Neural cell (in vitro differentiated cells): ENCODE results near the gene GPX3.

Source experiments
- CTCF ChIP-seq: fragments of 450-650 bp; IDR thresholded peaks from 2 replicates; pipeline ENCODE4 v1.5.1; 2014; ENCODE audit warnings: antibody characterized with exemption, mild to moderate bottlenecking, moderate library complexity; ENCODE audit not compliant: poor library complexity, severe bottlenecking
- EP300 ChIP-seq: fragments of 450-650 bp; conservative IDR thresholded peaks from 2 replicates; pipeline ENCODE4 v1.6.1; 2014; ENCODE audit warnings: antibody characterized with exemption, mild to moderate bottlenecking, moderate library complexity; ENCODE audit not compliant: poor library complexity, severe bottlenecking
- EZH2 ChIP-seq: fragments of 200-600, 300-800 bp; shearing (Covaris generic), sonication (generic); IDR thresholded peaks from 2 replicates; pipeline ENCODE4 v1.6.1; 2014; ENCODE audit warnings: antibody characterized with exemption, low read length, borderline replicate concordance, mild to moderate bottlenecking; ENCODE audit not compliant: insufficient read depth, poor library complexity, severe bottlenecking
- MXI1 ChIP-seq: fragments of 450-650 bp; conservative IDR thresholded peaks from 2 replicates; pipeline ENCODE4 v1.6.1; 2014; ENCODE audit warnings: antibody characterized with exemption, mild to moderate bottlenecking; ENCODE audit not compliant: poor library complexity, severe bottlenecking
- POLR2AphosphoS5 ChIP-seq: IDR thresholded peaks from 2 replicates; pipeline ENCODE4 v1.6.1; 2012
- REST ChIP-seq: IDR thresholded peaks from 2 replicates; pipeline ENCODE4 v1.6.1; 2012; ENCODE audit warnings: borderline replicate concordance
- TAF1 ChIP-seq: IDR thresholded peaks from 2 replicates; pipeline ENCODE4 v1.6.1; 2012; ENCODE audit warnings: low read depth

- TF ChIP-seq REST, result no peak
- TF ChIP-seq EZH2, result no peak
- TF ChIP-seq CTCF, result no peak
- TF ChIP-seq POLR2AphosphoS5, result no peak
- no peak for TF ChIP-seq EP300
- TF ChIP-seq MXI1, result no peak
- no peak for TF ChIP-seq TAF1
These were observed 3.7 kb upstream of the GPX3 start for GRCh38 chr5:151016700-151017099.
